Mesothelial cell of epicardium (in vitro differentiated cells): ENCODE measurements around the gene MRPL10. TPM values are rescaled to one million over a fixed set of nuclear protein-coding genes. Genes with fewer than 3 reads are reported as not detected.

ENCODE experiments used
- DNase-seq, 2 experiments: peaks; one replicate each; pipeline ENCODE4 v3.0.0; 2021; ENCODE audit warnings: low spot score in 2 of 2; ENCODE audit not compliant: unreplicated experiment in 2 of 2
- H3K27ac Mint-ChIP-seq: 2 replicates; pipeline ENCODE4 v1.8.0; 2021; ENCODE audit warnings: mixed read lengths
- H3K27me3 Mint-ChIP-seq: 2 replicates; pipeline ENCODE4 v1.8.0; 2021; ENCODE audit warnings: low read depth, mixed read lengths
- H3K36me3 Mint-ChIP-seq: 2 replicates; pipeline ENCODE4 v1.8.0; 2021; ENCODE audit warnings: mixed read lengths
- H3K4me1 Mint-ChIP-seq: 2 replicates; pipeline ENCODE4 v1.8.0; 2021; ENCODE audit warnings: mixed read lengths
- H3K4me3 Mint-ChIP-seq: 2 replicates; pipeline ENCODE4 v1.8.0; 2021; ENCODE audit warnings: mild to moderate bottlenecking, moderate library complexity, mixed read lengths
- H3K9me3 Mint-ChIP-seq: 2 replicates; pipeline ENCODE4 v1.8.0; 2021; ENCODE audit warnings: mixed read lengths
- total RNA-seq: library from RNA; stranded (reverse); gene quantifications from 3 replicates; pipeline ENCODE4 v1.2.1, GENCODE V29; 2021
- TF ChIP-seq, protein P1 (sequence below): fragments of 200-600 bp; sonication (generic); IDR thresholded peaks from one replicate; pipeline ENCODE4 v1.5.0; 2021; ENCODE audit warnings: antibody characterized with exemption; ENCODE audit not compliant: unreplicated experiment

Gene MRPL10
- total RNA-seq, 1 donor from 2014 or later, result 41.0 TPM

DNA sequence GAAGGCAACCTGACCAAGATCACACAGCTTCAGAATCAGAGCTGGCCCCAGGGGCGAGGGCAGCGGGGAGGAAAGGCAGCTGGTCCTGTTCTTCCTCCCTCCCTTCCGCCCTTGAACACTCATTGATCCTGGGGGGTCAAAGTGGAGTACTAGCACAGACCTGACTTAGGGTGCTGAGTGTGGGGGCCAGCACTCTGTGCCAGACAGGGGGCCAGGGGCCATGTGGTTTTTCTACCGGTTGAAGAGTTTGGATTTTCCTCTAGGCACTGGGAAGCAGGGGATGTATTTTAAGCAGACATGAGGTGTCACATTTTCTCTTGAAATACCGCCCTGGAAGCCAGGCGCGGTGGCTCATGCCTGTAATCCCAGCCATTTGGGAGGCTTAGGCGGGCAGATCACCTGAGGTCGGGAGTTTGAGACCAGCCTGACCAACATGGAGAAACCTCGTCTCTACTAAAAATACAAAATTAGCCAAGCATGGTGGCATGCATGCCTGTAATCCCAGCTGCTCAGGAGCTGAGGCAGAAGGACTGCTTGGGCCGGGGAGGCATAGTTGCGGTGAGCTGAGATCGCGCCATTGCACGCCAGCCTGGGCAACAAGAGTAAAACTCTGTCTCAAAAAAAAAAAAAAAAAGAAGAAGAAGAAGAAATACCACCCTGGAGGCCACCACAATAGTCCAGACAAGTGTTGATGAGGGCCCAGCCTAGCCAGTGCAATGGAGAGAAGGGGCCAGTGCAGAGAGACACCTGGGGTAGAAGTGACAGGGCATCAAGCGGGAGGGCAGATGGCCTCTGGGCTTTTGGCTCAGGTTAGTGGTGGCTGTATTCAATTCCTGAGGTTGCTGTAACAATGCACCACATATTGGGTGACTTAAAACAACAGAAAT lies 25.1 kb downstream of the MRPL10 start:
- TF ChIP-seq, protein P1, sequence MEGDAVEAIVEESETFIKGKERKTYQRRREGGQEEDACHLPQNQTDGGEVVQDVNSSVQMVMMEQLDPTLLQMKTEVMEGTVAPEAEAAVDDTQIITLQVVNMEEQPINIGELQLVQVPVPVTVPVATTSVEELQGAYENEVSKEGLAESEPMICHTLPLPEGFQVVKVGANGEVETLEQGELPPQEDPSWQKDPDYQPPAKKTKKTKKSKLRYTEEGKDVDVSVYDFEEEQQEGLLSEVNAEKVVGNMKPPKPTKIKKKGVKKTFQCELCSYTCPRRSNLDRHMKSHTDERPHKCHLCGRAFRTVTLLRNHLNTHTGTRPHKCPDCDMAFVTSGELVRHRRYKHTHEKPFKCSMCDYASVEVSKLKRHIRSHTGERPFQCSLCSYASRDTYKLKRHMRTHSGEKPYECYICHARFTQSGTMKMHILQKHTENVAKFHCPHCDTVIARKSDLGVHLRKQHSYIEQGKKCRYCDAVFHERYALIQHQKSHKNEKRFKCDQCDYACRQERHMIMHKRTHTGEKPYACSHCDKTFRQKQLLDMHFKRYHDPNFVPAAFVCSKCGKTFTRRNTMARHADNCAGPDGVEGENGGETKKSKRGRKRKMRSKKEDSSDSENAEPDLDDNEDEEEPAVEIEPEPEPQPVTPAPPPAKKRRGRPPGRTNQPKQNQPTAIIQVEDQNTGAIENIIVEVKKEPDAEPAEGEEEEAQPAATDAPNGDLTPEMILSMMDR, result no peak
- H3K27me3 Mint-ChIP-seq, result peaks cover 28% of the 10 kb centered on the region
- H3K4me3 Mint-ChIP-seq, result no peak overlapping the region
- H3K36me3 Mint-ChIP-seq, result peaks cover 9% of the 10 kb centered on the region
- no peak for DNase-seq
- peaks cover 15% of the 10 kb centered on the region for H3K4me1 Mint-ChIP-seq
- no peaks in the 10 kb centered on the region for H3K9me3 Mint-ChIP-seq
- H3K27ac Mint-ChIP-seq, result no peak overlapping the region

DNA sequence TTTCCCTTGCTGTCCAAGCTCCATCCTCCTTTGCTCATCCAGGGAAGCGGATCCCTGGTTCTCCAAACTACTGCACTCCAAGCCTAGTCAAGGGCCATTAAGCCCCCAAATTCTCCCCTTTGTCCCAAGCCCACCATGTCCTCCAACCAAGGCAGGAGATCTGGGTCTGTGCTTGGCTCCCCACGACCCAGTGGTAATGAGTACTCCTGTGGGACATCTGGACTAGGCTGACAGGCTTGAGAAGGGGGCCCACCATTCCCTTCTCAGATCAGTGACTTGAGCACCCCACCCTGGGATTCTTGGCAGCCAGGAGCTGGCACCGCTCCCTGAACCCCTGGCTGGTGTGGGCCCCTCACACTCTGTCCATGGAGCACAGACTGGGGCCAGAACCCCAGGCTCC lies 26.9 kb downstream of the MRPL10 start:
- DNase-seq, result no peak
- Mint-ChIP-seq H3K4me3 (no peak overlapping the region), H3K9me3 (no peaks in the 10 kb centered on the region), H3K36me3 (peaks cover 9% of the 10 kb centered on the region), H3K4me1 (no peaks in the 10 kb centered on the region), H3K27me3 (peaks cover 37% of the 10 kb centered on the region), H3K27ac (no peak overlapping the region)
- TF ChIP-seq, protein P1, result no peak

DNA sequence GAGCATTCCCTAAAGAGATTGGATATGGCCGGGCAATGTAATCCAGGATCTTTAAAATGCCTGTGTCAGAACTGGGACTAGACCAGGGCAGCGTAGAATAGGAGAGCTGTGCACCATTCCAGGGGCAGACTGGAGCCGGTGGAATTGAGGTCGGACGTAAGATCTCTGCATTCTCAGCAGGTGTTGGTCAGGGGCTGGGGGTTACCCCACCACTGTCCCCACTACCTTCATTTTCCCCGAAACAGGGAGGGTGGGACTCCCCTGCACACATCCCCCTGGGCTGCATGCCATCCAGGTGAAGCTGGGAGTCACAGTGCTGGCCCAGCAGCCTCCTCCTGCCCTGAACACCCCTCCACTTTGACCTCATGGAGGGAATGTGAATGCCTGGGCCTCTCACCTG lies 27.6 kb downstream of the MRPL10 start:
- Mint-ChIP-seq H3K27ac (no peak overlapping the region), H3K9me3 (no peaks in the 10 kb centered on the region), H3K27me3 (peaks cover 37% of the 10 kb centered on the region), H3K36me3 (peaks cover 9% of the 10 kb centered on the region), H3K4me3 (no peak overlapping the region), H3K4me1 (no peaks in the 10 kb centered on the region)
- DNase-seq, result no peak
- TF ChIP-seq, protein P1, result no peak

DNA sequence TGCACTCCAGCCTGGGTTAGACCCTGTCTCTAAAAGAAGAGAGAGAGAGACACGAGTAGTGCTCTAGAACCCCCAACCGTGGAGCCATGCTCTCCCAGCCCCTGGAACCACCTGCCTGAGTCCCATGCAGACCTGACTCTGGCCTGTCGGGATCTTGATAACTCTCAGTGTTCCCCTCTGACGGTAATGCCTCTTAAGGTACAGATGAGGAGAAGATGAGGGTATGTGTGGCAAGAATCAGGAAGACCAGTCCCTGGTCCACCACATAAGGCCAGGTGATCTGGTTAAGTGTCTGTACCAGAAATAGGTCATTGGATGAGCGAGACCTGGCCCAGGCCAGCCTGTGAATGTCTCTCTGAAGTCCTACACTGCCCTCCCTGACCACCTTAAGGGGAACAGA lies 28.1 kb downstream of the MRPL10 start:
- Mint-ChIP-seq H3K9me3 (no peaks in the 10 kb centered on the region), H3K36me3 (peaks cover 5% of the 10 kb centered on the region), H3K27ac (no peak overlapping the region), H3K4me3 (no peak overlapping the region), H3K4me1 (no peaks in the 10 kb centered on the region), H3K27me3 (peaks cover 37% of the 10 kb centered on the region)
- no peak for DNase-seq
- TF ChIP-seq, protein P1, result no peak

DNA sequence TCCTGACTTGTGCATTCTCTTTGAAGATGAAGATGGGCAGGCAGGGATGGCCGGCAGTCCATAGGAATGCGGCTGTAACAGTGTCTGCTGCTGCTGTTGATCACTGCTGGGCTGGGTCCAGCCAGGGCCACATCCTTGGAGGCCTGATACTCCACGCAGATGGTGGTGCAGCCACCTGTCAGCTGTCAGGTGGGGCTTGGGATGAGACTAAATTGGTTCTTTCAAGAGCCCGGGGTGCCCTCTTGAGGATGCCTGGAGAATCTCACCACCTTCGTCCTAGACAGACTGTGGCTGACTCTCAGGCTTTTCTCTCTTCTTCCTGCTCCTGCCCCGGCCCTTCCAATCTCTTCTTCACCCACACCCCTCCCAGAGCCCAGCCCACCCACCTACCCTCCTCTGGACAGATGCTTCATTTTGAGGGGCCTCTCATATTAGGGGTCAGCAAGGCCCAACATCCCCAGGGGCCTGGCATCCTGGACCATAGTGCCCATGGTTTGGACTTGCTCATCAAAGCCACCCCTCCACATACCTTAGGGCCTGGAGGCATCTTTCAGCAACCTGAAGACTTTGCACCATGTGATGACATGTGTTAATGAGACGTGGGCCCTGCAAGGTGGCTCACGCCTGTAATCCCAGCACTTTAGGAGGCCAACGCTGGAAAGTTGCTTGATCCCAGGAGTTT lies 28.9 kb downstream of the MRPL10 start:
- no peak overlapping the region for H3K27ac Mint-ChIP-seq
- H3K36me3 Mint-ChIP-seq, result peaks cover 5% of the 10 kb centered on the region
- H3K27me3 Mint-ChIP-seq, result peaks cover 40% of the 10 kb centered on the region
- no peak overlapping the region for H3K4me3 Mint-ChIP-seq
- no peaks in the 10 kb centered on the region for H3K9me3 Mint-ChIP-seq
- TF ChIP-seq, protein P1, result peak; percentile 23
- H3K4me1 Mint-ChIP-seq, result no peaks in the 10 kb centered on the region
- DNase-seq, result no peak
